Measurements from ENCODE around the gene LCP2. TPM values are rescaled to one million over a fixed set of nuclear protein-coding genes. Genes with fewer than 3 reads are reported as not detected.

Gene LCP2
- total and polyA plus RNA-seq, 10 of the 15 experiments (the other 5 are each of a cell fraction or from before 2014, with no cell fraction given) = 8.0 to 50.5 (median 20.6) TPM

DNA sequence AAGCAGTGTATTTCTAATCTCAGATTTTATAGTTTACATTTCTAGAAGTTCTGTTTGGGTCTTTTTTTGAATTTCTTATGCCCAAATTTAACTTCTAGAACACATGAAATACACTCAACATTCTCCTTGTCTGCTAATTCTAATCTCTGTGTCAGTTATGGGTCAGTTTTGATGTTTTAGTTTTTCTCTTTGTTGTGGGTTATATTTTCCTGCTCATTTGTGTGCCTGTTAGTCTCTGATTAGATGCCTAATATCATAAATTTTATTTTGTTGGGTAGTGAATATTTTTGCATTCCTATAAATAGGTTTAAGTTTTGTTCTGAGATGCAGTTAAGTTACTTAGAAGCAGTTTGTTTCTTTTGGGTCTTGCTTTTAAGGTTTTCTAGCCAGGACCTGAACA is 12.4 kb downstream of the LCP2 start (continued):
- TF ChIP-seq, protein P1, sequence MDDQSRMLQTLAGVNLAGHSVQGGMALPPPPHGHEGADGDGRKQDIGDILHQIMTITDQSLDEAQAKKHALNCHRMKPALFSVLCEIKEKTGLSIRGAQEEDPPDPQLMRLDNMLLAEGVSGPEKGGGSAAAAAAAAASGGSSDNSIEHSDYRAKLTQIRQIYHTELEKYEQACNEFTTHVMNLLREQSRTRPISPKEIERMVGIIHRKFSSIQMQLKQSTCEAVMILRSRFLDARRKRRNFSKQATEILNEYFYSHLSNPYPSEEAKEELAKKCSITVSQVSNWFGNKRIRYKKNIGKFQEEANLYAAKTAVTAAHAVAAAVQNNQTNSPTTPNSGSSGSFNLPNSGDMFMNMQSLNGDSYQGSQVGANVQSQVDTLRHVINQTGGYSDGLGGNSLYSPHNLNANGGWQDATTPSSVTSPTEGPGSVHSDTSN (IDR thresholded peaks at IDR 0.05; ENCODE audit: insufficient replicate concordance, low read depth, low read length) = no peak
- no peak for TF ChIP-seq TAF1 (IDR thresholded peaks at IDR 0.05; ENCODE audit: borderline replicate concordance, low read depth, low read length)
- no peak for TF ChIP-seq SMAD5 (IDR thresholded peaks at IDR 0.05; ENCODE audit: low read depth)
- no peak for TF ChIP-seq LARP7 (IDR thresholded peaks at IDR 0.05)
- no peak for TF ChIP-seq CHD1 (IDR thresholded peaks at IDR 0.05; ENCODE audit: low read depth, low read length)
- TF ChIP-seq STAT3 (IDR thresholded peaks at IDR 0.05; ENCODE audit: low read depth, low read length) = no peak

DNA sequence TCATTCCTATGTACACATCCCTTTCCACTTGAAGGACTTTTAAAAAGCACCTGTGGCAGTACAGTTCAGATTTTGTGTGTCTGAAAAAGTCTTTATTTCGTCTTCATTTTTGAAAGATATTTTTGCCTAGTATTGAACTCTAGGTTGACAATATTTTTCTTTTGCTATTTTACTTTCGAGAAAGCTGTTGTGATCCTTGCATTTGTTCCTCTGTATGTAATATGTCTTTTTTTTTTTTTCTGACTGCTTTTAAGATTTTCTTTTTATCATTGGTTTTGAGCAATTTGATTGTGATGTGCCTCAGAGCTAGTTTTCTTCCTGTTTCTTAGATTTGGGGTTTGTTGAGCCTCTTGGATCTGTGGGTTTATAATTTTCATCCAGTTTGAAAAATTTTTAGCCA is 13.3 kb downstream of the LCP2 start:
- ChIA-PET SMC1A (ENCODE audit: uncharacterized antibody, unreplicated experiment) (interaction anchor here (2.3 kb wide), 1 partner anchor 8 kb away, joined by 35 read pairs; no protein-coding TSS in a partner anchor), POLR2A (interaction anchor here (1.0 to 2.7 kb wide), 2 partner anchors 12 to 15 kb away, joined by 4 to 11 read pairs; no protein-coding TSS in a partner anchor), CTCF (no interaction called here), RAD21 (ENCODE audit: unreplicated experiment) (no interaction called here)
- Histone ChIP-seq H2AFZ (ENCODE audit: control insufficient read depth, low read depth, low read length) (no peak overlapping the region), H3K4me1 (ENCODE audit: control insufficient read depth, insufficient read depth, low read length) (peaks cover 8% of the 10 kb centered on the region), H3K9me3 (replicated peaks; ENCODE audit: control insufficient read depth, insufficient read depth, low read length) (peaks cover 11% of the 10 kb centered on the region; the same call in 2 of the 3 replicates), H3K9ac (ENCODE audit: control insufficient read depth, insufficient read depth, low read length) (no peak overlapping the region), H3K79me2 (ENCODE audit: control insufficient read depth, insufficient read depth, low read length) (no peaks in the 10 kb centered on the region), H3K27me3 (replicated peaks in 1 of 2; ENCODE audit: control insufficient read depth in 2 of 2, insufficient read depth in 2 of 2, low read length in 1 of 2) (no peaks in the 10 kb centered on the region), H4K20me1 (ENCODE audit: control insufficient read depth, insufficient read depth) (no peaks in the 10 kb centered on the region), H3K4me2 (ENCODE audit: control insufficient read depth, insufficient read depth) (no peak overlapping the region), H3K4me3 (no peak overlapping the region), H3K36me3 (ENCODE audit: control insufficient read depth in 2 of 2, insufficient read depth in 2 of 2, low read length in 1 of 2) (peaks cover 5 to 10% of the 10 kb centered on the region in 2 experiments; a peak in 3 of 4 replicates), H3K27ac (ENCODE audit: control insufficient read depth, insufficient read depth) (no peak overlapping the region)
- in situ Hi-C loops (cut with MboI) (no loop called here), intact Hi-C loops (cut with micrococcal nuclease; ENCODE audit: unreplicated experiment) (no loop called here)
- no peak for DNase-seq (ENCODE audit: low read depth, low spot score)
- ATAC-seq = no peak
- WGBS (ENCODE audit: insufficient coverage, insufficient replicate concordance, low lambda C conversion rate, missing lambda C conversion rate) = 97% methylated on average over 2 of the region's 2 CpGs
- FAIRE-seq = no peak
- TF ChIP-seq CBX5 (IDR thresholded peaks at IDR 0.05; ENCODE audit: low read depth) (peak; percentile 77; the same call in 1 of the 2 replicates), HCFC1 (IDR thresholded peaks at IDR 0.05; ENCODE audit: low read length) (no peak)
- no TSS peak for BruUV-seq (replicated peaks)
